KG1 (cell line): Measurements from ENCODE around the gene MED4.

Experiments
- DNase-seq: peaks from one replicate; lab custom pipeline; 2025; lab: John Stamatoyannopoulos, UW

Gene MED4

DNA sequence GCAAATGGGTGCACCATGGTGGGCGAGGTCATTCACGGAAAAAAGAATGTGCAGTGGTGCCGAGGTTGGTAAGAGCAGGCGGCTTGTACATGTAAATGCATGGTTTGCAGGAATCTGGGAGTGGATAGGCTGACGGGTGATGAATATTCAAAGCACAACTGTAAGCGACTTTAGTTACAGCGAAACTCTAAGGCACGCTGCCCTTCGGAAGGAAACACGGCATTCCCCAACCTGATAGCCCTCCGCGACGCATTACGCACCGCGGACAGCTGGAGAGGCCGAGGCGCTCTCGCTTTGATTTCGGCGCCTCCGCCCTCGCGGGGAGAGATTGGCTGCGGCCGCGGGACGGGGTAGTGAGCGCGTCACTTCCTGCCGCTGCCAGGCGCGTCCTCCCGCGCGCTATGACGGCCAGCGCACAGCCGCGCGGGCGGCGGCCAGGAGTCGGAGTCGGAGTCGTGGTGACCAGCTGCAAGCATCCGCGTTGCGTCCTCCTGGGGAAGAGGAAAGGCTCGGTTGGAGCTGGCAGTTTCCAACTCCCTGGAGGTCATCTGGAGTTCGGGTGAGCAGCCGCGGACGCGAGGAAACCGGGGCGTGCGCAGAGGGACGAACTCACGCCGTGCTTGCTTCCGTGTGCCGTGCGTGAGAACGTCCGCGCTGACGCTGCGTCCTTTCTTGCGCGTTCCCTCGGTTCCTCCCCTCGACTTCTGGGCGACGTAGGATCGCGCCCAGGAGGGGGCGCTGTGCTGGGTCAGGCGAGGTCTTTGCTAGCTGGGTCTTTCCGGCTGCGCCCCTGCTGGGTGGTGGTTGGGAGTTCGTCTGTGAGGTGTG, 57.3 kb downstream of the MED4 start, which contains the start of gene NUDT15:
TSS of gene NUDT15 (plus strand) at position 381 of the 828 bp plus-strand sequence. CDS start at position 402, 21 bp downstream.
- peak; percentile 98 for DNase-seq

DNA sequence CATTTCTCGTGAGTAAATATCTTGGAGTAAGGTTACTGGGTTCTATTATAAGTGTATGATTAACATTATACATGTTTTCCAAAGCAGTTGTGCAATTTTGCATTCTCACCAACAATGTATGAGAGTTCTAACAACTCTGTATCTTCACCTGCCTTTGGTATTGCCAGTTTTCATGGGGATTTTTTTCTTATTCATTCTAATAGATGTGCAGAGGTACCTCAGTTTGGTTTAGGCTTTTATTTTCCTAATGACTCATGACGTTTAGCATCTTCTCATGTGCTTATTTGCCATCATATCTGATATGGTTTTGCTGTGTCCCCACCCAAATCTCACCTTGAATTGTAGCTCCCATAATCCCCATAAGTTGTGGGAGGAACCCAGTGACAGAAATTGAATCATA, 65.0 kb downstream of the MED4 start:
- DNase-seq: no peak

DNA sequence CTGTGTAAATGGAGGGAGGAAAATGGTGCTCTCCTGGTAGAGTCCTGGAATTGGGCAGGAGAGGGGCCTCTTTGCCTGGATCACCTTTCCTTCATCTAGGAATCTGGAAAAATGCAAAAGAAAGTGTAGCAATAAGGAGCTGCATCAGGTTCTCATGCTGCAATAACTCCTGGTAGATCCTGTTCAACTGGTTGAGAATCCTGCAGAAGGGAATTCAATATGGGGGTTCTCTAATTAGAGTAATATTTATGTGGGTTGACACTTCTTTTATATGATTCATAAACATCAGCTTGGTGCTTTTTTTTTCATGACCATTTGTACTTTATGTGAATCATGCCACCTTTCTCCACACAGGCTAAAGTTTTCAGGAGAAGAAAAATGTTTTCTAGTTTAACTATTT, 66.8 kb downstream of the MED4 start:
- DNase-seq: no peak
